Stimulated activated CD8-positive, alpha-beta memory T cell treated with anti-CD3 and anti-CD28 coated beads, Interleukin-2, amount 100 ng/mL, for 1 hour (primary cell): ENCODE results near the gene STK39.

Experiments used
- DNase-seq, 2 donors: peaks; one replicate each; pipeline ENCODE4 v3.0.0-alpha.2; 2020; ENCODE audit warnings: low read depth in 2 of 2

Gene STK39

DNA sequence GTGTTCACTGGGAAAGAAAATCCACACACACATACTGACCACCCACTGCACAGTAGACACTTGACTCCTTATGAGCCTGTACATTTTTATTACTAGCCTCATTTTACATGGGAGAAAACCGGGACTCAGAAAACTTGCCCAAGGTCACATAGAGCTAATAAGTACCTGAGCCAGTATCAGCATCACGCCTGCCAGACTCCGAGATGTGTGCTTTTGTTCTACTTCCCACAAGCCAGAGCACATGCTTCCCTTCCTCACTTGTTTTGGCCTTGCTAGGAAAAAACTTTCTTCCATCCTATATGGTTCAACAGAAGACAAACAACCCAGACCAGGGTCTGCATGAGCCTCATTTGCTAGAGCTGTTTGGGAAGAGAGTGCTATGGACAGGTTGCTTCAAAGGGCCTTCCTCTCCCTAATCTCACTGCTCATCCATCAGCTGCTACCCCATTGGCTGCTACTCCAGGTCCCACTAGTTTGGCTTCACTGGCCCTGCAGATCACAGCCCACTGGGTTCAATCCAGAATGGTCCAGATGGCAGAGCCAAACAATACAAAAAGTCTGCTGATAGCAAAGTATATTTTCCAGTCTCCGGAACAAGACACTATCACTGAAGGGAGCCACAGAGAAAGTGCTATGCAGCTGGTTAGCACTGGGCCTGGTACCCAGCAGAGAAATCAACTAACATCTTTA is 63.9 kb downstream of the STK39 start:
- no peak for DNase-seq

DNA sequence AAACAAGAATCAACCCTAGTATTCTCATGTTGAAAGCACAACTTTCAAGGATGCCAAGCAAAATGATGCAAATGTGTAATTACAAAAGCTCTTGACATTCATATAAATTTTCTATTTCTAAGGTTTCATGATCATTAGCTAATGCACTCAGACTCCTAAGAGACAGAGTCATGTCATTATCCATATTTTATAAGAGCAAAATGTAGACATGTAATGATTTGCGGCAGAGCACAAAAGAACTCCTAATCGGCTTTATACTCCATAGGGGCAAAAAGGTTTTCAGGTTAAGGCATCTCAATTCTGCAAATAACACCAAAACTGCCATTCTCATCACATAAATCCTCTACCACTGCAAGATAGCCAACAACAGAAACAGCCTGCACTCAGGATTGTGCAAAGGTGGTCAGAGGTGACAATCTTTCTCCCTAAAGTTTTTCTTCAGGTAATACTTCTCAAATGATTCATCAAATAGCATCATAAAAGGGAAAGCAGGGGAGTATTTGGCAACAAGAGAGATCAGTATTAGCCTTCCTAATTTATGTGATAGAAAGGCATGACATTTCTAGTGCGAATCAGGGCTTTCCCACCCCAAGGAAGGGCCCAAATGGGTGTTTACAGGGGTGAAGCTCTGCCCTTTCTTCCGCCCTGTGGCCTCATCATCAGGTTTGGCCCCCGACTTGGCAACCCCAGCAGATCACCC is 64.7 kb downstream of the STK39 start:
- no peak for DNase-seq

DNA sequence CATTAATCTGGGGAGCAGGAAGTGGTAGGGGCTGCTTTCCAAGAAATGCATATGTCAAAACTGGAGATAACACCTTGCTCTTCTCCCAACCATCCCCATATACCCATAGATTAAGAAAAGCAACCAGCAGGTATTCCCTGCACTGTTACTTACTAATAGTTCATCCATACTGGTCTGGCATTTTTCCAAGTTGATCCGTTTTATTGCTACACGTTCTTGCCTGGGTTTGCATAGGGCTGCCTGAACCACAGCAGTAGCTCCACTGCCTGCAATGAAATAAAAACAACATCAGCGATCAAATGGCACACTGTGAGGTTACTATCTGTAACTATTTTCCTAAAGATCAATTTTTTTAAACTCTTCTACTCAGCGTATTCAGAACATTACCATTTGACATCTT is 65.6 kb downstream of the STK39 start:
- no peak for DNase-seq

DNA sequence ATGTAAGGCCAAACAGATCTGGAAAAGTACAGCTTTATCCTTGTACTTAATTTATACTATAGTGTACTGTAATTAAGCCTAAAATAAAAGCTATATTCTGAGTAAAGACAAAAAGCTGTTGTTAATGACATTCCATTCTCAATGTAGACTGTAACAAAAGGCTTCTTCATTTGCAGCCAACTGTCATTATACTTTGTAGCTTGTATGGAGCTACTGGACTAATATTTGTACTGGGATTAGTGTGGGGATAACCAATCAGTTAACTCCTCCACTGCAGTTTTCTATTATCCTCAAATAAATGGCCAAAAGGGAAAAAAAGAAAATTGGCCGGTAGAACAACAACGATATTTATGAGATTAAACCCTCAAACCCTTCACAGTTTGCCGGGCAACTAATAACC is 66.5 kb downstream of the STK39 start:
- no peak for DNase-seq

DNA sequence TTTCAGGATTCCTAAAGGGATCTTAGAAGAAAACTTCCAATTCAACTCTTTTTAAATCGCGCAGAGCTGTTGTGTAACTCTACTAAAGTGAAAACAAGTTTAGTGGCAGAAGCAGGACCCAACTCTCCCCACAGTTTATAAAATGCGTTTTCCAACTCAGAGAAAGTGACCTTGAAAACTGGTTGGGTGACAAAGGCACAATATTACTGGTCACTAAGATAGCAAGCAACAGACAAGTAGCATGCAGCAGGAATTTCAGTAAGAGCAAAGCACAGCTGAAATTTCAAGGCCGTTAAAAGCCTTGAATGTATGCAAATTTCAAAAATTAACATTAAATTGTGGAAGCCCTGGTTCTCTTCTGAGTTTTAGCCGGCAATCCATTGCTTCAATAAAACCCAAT is 66.9 kb downstream of the STK39 start:
- DNase-seq = no peak

DNA sequence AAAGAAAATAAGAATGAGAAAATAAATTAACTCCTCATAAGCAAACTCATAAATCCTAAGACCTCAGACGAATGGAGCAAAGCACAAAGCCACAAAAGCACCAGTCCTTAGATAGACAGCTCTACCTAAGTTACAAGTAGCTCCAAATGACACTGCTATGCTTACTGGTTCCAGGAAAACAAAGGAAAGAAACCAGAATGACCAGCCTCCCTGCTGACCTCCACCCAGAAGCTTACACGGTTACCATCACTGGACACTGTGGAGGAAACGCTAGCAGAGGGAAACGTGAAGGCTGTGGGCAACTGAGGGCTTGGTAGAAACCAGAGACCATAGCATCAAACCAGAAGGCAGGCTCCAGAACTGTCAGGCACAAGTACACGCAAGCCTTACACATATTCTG is 67.8 kb downstream of the STK39 start:
- DNase-seq = no peak

DNA sequence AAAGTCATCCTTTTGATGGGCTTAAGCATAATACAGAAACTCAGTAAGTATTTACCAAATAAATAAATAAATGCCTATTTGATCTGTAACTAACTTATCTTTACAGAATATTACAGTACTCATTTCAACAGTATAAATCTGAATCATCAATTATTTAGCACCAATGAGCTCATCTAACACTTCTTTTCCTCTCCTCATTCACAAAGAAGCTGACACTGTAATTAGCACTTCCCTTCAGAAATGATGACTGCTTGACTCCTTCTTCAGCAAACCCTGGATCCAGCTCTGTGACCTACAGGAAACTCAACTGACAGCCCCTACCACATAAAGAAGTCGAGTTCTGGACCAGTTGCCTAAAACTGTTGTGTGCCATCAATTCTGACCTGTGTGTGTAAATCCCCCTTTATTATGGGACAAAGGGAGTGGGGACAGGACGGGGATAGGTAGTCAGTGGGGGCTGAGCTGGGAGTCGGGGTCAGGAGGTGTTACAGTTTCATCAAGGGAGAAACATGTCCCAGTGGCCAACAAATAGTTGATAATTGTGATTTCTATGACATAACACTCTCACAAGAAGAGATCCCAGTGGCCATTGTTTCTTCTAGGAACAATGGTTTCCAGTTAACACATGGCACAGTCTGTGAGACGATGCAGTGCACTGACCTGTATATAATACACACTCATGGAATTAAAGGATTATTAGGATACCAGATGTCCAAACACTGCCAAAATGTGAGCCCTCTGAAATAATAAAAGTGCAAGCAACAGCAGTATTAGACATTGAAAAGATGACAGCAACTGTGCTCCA is 68.7 kb downstream of the STK39 start:
- DNase-seq = no peak

DNA sequence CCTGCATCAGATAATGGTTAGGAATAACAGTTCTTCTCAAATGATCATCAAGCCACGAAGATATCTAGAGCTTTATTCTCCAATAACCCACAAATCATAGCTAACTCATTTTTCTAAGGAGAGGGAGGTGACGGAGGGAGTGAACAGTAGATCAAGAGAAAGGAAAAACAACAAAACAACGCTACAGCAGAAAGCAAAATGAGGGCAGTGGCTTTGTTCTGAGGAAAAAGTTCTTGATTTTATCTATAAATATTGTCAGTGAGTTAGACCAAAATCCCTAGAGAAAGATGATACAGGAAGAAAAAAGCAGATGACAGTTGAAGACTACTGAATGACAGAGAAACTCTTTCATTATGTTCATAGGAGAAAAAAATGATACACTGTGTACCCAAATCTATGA is 71.0 kb downstream of the STK39 start:
- DNase-seq = no peak

DNA sequence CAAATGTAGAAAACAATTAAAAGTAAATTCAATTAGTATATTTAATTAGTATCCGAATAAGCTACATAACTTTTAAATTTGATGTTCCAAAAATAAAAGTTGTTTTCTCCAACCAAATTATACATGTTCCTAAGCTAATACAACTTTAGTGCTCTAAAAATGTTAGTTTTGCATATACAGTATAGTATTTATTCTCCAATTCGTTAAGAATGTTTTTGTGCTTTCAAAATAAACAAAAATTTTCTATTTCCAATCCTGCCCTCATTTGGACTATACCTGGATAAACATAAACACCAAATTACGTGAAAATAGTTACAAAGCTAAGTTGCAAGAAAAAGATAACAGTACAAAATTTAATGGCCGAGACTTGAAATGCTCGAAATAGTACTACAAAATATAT is 71.9 kb downstream of the STK39 start:
- DNase-seq = no peak

DNA sequence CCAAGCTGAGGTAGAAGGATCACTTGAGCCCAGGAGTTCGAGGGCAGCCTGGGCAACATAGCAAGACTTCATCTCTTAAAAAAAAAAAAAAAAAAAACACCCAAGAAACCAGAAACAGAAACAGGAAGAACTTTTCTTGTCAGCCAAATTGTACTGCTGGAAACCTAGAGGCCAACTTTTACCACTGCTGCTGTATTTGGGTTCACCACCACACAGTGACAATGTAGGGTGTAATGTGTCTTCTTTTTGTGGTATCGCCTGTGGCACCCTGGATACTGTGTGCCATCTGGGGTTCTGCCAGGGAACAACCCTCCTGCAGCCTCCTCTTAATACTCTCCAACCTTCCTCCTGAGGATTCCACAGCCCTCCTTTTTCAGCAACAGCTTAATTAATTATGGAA is 72.6 kb downstream of the STK39 start:
- DNase-seq = no peak

DNA sequence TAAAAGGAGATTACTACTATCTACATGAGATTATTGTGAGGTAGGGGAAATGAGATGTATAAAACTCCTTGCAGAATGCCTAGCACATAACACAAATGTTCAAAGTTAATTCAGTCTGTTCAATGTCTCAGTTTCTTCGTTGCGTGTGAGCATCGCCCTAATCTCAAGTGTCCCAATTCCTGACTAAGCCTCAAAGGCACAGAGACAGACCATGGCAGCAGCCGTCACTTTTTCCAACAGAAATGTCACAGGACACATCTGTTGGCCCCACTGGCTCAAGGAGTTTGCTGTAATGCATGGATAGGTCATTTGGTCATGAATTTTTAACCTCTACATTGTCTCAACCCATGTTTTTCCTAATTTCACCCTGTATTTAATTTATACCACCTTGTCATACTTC is 75.3 kb downstream of the STK39 start:
- no peak for DNase-seq

DNA sequence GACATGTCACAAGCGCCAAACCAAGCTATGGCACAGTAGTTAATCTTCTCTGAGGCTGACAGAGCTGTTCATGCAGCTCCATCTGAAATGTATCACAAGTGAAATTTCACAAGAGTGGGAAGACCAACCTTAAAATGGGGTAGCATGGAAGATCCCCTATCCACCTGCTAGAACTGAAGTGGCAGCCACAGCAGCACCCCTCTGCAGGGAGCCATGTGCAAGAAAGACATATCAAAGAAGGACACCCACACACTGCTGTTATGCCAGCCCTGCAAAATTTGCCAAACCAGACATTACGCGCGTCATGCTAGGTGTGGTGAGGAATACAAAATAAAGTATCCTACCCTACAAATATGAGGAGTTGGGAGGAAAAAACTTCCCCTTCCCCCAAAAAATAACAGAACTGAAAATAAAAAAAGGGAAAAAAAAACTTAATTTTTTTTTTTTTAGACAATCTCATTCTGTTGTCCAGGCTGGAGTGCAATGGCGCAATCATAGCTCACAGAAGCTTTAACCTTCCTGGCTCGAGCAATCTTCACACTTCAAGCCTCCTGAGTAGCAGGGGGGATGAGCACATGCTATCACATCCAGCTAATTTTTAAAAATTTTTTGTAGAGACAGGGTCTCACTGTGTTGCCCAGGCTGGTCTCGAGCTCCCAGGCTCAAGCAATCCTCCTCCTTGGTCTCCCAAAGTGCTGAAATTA is 76.2 kb downstream of the STK39 start:
- DNase-seq = no peak

DNA sequence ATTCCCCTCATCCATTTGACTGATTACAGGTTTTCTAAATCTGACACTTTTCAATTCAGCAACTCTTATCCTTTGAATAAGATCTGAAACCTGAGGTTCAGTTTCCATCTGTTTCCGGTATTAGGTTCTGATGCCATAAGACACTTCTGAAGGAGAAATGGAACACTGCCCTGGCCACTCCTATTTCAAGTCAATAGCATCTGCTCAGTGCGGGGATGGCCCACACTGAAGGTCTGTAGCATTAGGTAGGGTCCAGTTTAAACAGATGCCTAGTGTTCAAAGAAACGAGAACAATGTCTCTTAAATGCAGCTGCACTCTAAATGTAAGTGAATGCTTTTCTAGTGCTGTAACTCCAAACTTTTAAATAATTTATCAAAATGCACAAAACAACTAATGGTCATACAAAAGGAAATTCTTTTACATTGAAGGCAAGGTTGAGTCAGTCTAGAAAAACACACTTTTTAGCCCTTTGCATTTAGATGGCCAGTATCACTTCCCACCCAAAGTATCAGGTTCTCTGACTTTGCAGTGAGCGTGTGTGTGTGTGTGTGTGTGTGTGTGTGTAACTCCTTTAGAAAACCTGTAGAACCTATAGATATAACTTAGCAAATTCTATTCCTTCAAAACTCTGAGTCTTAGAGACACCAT is 78.2 kb downstream of the STK39 start:
- DNase-seq = no peak

DNA sequence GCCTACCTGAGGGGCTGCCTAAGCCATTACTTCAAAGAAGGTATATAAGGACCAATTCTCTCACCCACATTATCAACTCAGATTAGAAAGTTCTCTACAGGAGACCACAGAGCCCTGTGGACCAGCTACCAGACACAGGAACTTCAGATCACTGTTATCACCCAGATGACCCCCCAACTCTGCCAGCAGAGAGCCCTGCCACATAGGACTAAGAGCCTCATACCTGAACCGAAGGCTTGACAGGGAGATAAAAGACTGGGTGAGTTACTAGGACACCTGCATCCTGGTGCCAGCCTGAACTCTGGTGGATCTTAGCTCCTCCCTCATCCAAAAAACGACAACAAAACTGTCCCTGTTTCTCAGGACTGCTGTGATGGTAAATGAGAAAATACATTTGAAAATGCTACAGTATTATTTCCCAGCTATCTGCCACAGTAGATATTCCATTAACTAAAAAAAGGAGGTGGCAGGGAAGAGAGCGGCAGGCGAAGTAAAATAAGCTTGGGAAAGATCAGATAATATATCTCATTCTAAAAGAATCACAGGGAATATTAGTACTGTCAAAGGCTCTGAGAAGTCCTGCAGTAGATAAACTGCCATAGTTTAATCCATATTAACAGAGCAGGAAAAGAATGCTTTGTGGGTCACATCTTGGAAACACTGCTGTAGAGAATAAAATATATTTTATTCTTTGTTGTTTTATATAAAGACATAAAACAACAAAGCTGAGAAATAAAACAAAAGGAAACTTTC is 79.7 kb downstream of the STK39 start:
- no peak for DNase-seq

DNA sequence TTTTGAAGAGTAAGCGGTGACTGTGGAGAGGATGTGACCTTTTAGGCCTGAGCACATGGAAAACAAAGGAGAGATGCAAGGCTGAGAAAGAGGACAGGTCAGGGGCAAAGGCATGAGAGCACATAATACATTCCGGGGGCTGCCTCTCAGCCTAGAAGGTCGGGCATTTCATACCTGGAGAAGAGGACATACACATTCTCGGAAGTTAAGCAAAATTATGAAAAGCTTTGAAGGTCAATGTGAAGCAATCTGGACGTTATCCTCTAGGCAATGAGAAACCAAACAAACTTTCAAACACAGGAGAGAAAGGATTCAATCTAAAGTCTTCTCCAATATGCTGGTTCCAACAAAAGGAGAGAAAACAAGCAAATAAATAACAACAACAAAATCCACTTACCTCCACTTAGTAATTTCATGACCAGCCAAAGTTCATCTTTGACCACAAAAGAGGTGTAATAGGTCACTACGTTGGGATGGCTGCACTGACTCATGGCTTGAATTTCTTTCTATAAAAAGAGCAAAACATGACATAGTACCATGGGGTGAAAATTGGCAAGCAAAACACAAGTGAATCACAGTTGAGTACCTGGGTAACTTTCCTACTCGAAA is 80.4 kb downstream of the STK39 start:
- DNase-seq = no peak

DNA sequence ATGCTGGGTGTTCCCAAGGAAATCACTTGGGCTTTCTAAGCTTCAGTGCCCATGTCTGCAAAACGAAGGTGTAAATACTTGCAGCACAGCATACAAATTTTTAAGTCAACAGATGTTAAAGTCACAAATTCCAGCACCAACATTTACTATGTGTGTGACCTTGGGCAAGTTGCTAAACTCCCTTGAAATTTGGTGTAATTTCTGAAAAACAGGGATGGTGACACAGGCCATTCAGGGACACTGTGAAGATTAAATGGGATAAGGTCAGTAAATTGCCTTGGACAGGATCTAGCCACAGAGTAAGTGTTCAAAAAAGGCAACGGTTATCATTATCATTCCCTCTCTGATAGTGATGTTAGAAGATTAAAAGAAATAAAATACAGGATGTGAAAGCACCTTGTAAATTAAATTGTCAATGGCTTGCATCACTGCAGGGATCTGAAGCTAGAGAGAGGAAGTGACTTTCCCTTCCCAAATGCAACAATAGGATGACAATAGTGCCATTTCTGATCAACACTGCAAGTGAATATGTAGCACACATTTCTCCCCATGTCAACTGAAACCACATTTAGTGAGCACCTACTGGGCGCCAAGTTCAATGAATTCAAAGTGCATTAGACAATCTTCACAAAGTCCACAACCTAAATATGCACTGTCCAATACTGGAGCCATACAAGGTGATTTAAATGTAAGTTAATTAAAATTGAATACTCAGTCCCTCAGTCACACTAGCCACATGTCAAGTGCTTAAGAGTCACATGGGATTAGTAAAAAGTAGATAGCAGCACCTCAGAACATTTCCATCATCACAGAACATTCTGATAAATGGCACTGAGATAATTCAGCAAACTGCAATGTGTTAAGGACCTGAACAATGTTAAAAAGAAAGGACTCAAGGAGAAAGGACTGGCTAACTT is 81.2 kb downstream of the STK39 start:
- no peak for DNase-seq

DNA sequence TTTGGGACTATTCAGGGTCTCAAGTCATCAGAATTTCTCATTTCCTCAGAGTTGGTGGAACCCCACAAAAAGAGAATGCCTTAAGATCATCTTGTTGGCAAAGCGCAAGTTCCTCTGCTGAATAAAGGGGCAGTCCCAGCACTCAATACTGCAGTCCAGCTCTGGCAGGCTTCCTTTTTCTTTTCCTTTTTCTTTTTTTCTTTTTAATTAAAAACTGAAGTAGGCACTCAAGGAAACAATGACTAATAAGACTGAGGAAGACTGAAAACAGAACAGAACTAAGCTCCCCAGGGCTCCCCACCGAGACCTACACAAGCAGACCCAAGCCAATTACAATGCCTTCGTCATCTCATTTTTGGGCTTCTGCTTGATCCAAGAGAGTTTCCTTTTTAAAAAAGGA is 82.0 kb downstream of the STK39 start:
- DNase-seq = no peak

DNA sequence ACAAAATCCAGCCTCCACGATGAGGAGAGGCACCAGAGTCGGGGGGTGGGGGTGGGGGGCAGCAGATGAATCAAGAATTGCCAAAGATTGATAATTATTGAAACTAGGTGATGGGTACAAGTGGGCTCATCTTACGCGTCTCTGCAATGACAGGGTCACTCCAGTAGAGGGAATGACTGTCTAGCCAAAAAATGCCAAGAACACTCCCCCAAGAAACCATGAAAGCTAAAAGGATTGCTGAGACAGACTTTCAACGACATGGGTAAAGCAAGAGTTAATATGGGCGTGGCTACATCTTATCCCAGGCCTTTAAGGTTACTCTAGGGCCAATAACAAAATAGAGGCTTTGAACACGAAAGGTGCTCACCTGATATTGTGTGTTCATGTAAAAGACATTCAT is 86.5 kb downstream of the STK39 start:
- DNase-seq = no peak

DNA sequence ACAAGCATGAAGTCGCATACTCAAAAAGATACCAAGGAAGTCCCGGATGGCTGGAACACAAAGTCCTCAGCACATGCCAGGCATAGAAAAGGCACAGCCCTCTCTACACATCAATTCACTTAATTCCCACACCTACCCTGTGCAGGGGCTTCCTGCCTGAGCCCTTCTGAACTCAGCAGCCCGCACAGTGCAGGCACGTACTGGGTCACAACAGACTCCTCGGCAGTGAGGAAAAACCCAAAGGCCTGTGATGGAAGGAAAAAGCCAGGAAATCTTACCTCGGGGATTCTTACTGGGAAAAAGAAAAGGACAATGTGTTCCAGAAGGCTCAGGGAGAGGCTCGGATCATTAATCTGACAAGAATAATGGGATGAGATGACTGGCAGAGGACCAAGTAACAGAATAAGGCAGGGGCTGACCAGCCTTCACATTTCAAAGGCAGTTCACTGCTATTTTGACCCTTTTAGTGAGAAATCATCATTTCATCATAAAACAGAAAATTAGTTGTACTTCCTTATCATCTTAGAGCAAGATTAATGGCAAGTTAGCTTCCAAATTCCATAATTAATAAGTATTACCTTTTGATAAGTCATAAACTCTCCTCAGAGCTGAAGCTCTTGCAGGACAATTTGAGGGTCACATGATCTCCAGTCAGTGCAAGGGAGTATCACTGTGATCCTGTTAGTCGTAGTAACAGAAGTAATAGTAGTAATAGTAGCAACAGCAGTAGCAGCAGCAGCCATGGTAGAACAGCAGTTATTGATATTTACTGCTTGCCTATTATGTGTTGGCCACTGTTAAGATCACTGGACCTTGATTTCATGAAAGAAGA is 87.4 kb downstream of the STK39 start:
- no peak for DNase-seq
